ENCODE results near the gene BLOC1S3.

DNA sequence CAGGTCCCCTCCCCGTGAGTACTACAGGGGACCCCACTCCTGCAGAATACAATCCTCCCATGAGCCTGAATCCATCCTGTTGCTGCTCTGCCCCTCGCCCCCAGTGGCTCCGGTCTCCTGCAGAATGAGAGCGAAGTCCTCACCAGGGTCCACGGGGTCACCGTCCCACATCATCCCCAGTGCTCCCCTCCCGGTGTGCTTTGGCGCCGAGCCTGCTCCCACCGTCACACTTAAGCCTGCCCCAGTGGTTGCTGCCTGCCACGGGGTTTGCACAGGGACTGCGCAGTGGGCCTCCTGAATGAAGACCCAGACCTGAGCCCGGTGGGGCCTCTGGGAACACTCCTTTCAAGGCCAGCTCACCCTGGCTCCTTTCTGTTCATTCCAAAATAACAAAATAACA lies 48.3 kb upstream of the BLOC1S3 start:
- TF ChIP-seq, protein P1, sequence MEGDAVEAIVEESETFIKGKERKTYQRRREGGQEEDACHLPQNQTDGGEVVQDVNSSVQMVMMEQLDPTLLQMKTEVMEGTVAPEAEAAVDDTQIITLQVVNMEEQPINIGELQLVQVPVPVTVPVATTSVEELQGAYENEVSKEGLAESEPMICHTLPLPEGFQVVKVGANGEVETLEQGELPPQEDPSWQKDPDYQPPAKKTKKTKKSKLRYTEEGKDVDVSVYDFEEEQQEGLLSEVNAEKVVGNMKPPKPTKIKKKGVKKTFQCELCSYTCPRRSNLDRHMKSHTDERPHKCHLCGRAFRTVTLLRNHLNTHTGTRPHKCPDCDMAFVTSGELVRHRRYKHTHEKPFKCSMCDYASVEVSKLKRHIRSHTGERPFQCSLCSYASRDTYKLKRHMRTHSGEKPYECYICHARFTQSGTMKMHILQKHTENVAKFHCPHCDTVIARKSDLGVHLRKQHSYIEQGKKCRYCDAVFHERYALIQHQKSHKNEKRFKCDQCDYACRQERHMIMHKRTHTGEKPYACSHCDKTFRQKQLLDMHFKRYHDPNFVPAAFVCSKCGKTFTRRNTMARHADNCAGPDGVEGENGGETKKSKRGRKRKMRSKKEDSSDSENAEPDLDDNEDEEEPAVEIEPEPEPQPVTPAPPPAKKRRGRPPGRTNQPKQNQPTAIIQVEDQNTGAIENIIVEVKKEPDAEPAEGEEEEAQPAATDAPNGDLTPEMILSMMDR (conservative IDR thresholded peaks at IDR 0.05; ENCODE audit: low read length), result no peak
- TF ChIP-seq EZH2phosphoT487 (IDR thresholded peaks at IDR 0.05; ENCODE audit: borderline replicate concordance, low read depth, low read length), result no peak

All from OCI-LY7 (cell line).